WTC11 (cell line): ENCODE results near the gene POLH.

Experiments
- ARID4B ChIP-seq: sonication (generic); formaldehyde crosslinking; IDR thresholded peaks from 2 replicates; pipeline ENCODE4 v1.8.0; 2023; ENCODE audit warnings: missing genetic modification reagents, mild to moderate bottlenecking, borderline replicate concordance
- CTCF ChIP-seq: fragments of 200-600 bp; IDR thresholded peaks from 2 replicates; pipeline ENCODE4 v1.8.0; 2022; ENCODE audit warnings: antibody characterized with exemption
- E2F5 ChIP-seq: sonication (generic); formaldehyde crosslinking; IDR thresholded peaks from 2 replicates; pipeline ENCODE4 v1.8.1; 2022; ENCODE audit warnings: mild to moderate bottlenecking, moderate library complexity, missing genetic modification reagents
- FOXP1 ChIP-seq: sonication (generic); formaldehyde crosslinking; IDR thresholded peaks from 2 replicates; pipeline ENCODE4 v1.8.0; 2022; ENCODE audit warnings: missing genetic modification reagents, mild to moderate bottlenecking, moderate library complexity, borderline replicate concordance
- KAT7 ChIP-seq: sonication (generic); formaldehyde crosslinking; IDR thresholded peaks from 2 replicates; pipeline ENCODE4 v1.8.1; 2023; ENCODE audit warnings: missing genetic modification reagents, mild to moderate bottlenecking, borderline replicate concordance
- MXD4 ChIP-seq: fragments of 250-450 bp; sonication (Bioruptor Pico); IDR thresholded peaks from 2 replicates; pipeline ENCODE4 v1.8.0; 2021; ENCODE audit warnings: mild to moderate bottlenecking, moderate library complexity, borderline replicate concordance
- NR2C2 ChIP-seq: sonication (generic); formaldehyde crosslinking; IDR thresholded peaks from 2 replicates; pipeline ENCODE4 v1.8.0; 2022; ENCODE audit warnings: mild to moderate bottlenecking, missing genetic modification reagents
- TP53 ChIP-seq: sonication (generic); formaldehyde crosslinking; IDR thresholded peaks from 2 replicates; pipeline ENCODE4 v1.8.1; 2023; ENCODE audit warnings: mild to moderate bottlenecking, missing genetic modification reagents
- USF2 ChIP-seq: sonication (generic); formaldehyde crosslinking; IDR thresholded peaks from 2 replicates; pipeline ENCODE4 v1.8.1; 2023; ENCODE audit warnings: mild to moderate bottlenecking, missing genetic modification reagents, moderate library complexity
- TF ChIP-seq, protein P1 (sequence below): sonication (generic); formaldehyde crosslinking; IDR thresholded peaks from 2 replicates; pipeline ENCODE4 v1.8.0; 2022; ENCODE audit warnings: mild to moderate bottlenecking, missing genetic modification reagents

DNA sequence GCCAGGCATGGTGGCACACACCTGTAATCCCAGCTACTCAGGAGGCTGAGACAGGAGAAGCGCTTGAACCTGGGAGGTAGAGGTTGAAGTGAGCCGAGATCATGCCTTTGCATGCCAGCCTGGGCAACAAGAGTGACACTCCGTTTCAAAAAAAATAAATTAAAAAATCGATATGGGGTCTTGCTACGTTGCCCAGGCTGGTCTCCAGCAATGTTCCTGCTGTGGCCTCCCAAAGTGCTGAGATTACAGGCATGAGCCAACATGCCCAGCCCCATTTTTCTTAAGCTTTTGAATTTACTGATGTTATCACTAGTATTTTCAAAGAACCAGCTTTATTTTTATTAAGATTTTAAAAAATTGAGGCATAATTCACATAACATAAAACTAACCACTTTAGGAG lies 35.5 kb upstream of the POLH start:
- TF ChIP-seq, protein P1, sequence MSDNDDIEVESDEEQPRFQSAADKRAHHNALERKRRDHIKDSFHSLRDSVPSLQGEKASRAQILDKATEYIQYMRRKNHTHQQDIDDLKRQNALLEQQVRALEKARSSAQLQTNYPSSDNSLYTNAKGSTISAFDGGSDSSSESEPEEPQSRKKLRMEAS = no peak
- no peak for TF ChIP-seq CTCF
- no peak for TF ChIP-seq FOXP1 (CRISPR knock-in tag)
- TF ChIP-seq NR2C2 (CRISPR knock-in tag) = no peak
- TF ChIP-seq USF2 = no peak
- no peak for TF ChIP-seq TP53
- no peak for TF ChIP-seq MXD4 (CRISPR knock-in tag)
- TF ChIP-seq E2F5 (CRISPR knock-in tag) = no peak
- TF ChIP-seq ARID4B (CRISPR knock-in tag) = no peak
- no peak for TF ChIP-seq KAT7 (CRISPR knock-in tag)
